HepG2 (cell line): ENCODE results near the gene SUPT4H1. TPM values are rescaled to one million over a fixed set of nuclear protein-coding genes. Genes with fewer than 3 reads are reported as not detected.
A peak's percentile ranks its signal among the peaks of the same experiment; 100 is the strongest.

Source experiments
- AGO1 ChIP-seq: fragments of 200-400 bp; formaldehyde crosslinking; IDR thresholded peaks from 2 replicates; pipeline ENCODE4 v1.6.1; 2017; ENCODE audit warnings: mild to moderate bottlenecking, low read depth, low read length, moderate library complexity; ENCODE audit not compliant: poor library complexity, severe bottlenecking
- BORCS8-MEF2B ChIP-seq: sonication (generic); formaldehyde crosslinking; IDR thresholded peaks from 2 replicates; pipeline ENCODE4 v1.8.0; 2022; ENCODE audit warnings: mild to moderate bottlenecking, missing genetic modification reagents
- DNMT3B ChIP-seq: conservative IDR thresholded peaks from 2 replicates; pipeline ENCODE4 v1.6.1; 2016; ENCODE audit warnings: missing biosample characterization, control low read depth
- DRAP1 ChIP-seq: IDR thresholded peaks from 2 replicates; pipeline ENCODE4 v1.6.1; 2016; ENCODE audit warnings: missing genetic modification reagents, missing compliant biosample characterization
- ERF ChIP-seq: IDR thresholded peaks from 2 replicates; pipeline ENCODE4 v1.6.1; 2018; ENCODE audit warnings: missing biosample characterization, missing genetic modification reagents
- FIP1L1 ChIP-seq: fragments of 200-400 bp; formaldehyde crosslinking; IDR thresholded peaks from 2 replicates; pipeline ENCODE4 v1.6.1; 2018; ENCODE audit warnings: low read depth, mild to moderate bottlenecking, low read length, moderate library complexity, borderline replicate concordance; ENCODE audit not compliant: insufficient read depth
- HDAC1 ChIP-seq: sonication (generic); formaldehyde crosslinking; IDR thresholded peaks from 2 replicates; pipeline ENCODE4 v1.5.1; 2020; ENCODE audit warnings: mild to moderate bottlenecking, missing genetic modification reagents
- HNF4G ChIP-seq, 2 experiments: sonication (generic) in 1 of 2; formaldehyde crosslinking in 1 of 2; IDR thresholded peaks; 2 replicates each; pipeline versions ENCODE4 v1.4.0 to v1.6.1; 2011 to 2020; ENCODE audit warnings: borderline replicate concordance in 2 of 2, low read depth in 2 of 2, mild to moderate bottlenecking in 2 of 2, low read length in 1 of 2, missing genetic modification reagents in 1 of 2, moderate library complexity in 1 of 2
- MLLT10 ChIP-seq: sonication (generic); formaldehyde crosslinking; IDR thresholded peaks from 2 replicates; pipeline ENCODE4 v1.4.0; 2020; ENCODE audit warnings: missing genetic modification reagents
- NONO ChIP-seq, 2 experiments: fragments of 450-650 bp in 1 of 2; sonication (generic) in 1 of 2; formaldehyde crosslinking in 1 of 2; IDR thresholded peaks in 1 of 2; conservative IDR thresholded peaks in 1 of 2; 2 replicates each; pipeline versions ENCODE4 v1.6.1 to v1.8.0; 2017 to 2022; ENCODE audit warnings: mild to moderate bottlenecking in 1 of 2, missing genetic modification reagents in 1 of 2, moderate library complexity in 1 of 2
- NR3C1 ChIP-seq: sonication (generic); formaldehyde crosslinking; IDR thresholded peaks from 2 replicates; pipeline ENCODE4 v1.4.0; 2020; ENCODE audit warnings: missing genetic modification reagents
- NRL ChIP-seq: sonication (generic); formaldehyde crosslinking; IDR thresholded peaks from 2 replicates; pipeline ENCODE4 v1.5.0; 2020; ENCODE audit warnings: missing genetic modification reagents, mild to moderate bottlenecking, moderate library complexity, borderline replicate concordance
- RELA ChIP-seq: sonication (generic); formaldehyde crosslinking; IDR thresholded peaks from 2 replicates; pipeline ENCODE4 v1.4.0; 2020; ENCODE audit warnings: missing genetic modification reagents
- SMC3 ChIP-seq: IDR thresholded peaks from 2 replicates; pipeline ENCODE4 v1.6.1; 2011; ENCODE audit warnings: low read length, improper control_type of control experiment
- SNAI1 ChIP-seq: sonication (generic); formaldehyde crosslinking; IDR thresholded peaks from 2 replicates; pipeline ENCODE4 v1.5.0; 2020; ENCODE audit warnings: mild to moderate bottlenecking, missing genetic modification reagents, borderline replicate concordance
- SRSF9 ChIP-seq: fragments of 200-400 bp; formaldehyde crosslinking; IDR thresholded peaks from 2 replicates; pipeline ENCODE4 v1.6.1; 2018; ENCODE audit warnings: borderline replicate concordance, mild to moderate bottlenecking, low read depth, low read length; ENCODE audit not compliant: insufficient read depth, poor library complexity, severe bottlenecking
- ZBTB49 ChIP-seq: sonication (generic); formaldehyde crosslinking; IDR thresholded peaks from 2 replicates; pipeline ENCODE4 v1.4.0; 2020; ENCODE audit warnings: missing genetic modification reagents, borderline replicate concordance
- ZFP62 ChIP-seq: sonication (generic); formaldehyde crosslinking; IDR thresholded peaks from 2 replicates; pipeline ENCODE4 v1.4.0; 2020; ENCODE audit warnings: missing genetic modification reagents
- ZNF101 ChIP-seq: sonication (generic); formaldehyde crosslinking; IDR thresholded peaks from 2 replicates; pipeline ENCODE4 v1.4.0; 2020; ENCODE audit warnings: mild to moderate bottlenecking, low read depth, missing genetic modification reagents, borderline replicate concordance
- ZNF124 ChIP-seq: sonication (generic); formaldehyde crosslinking; IDR thresholded peaks from 2 replicates; pipeline ENCODE4 v1.4.0; 2020; ENCODE audit warnings: missing genetic modification reagents
- ZNF230 ChIP-seq: sonication (generic); formaldehyde crosslinking; IDR thresholded peaks from 2 replicates; pipeline ENCODE4 v1.4.0; 2020; ENCODE audit warnings: mild to moderate bottlenecking, missing genetic modification reagents
- ZNF557 ChIP-seq: sonication (generic); formaldehyde crosslinking; IDR thresholded peaks from 2 replicates; pipeline ENCODE4 v1.4.0; 2020; ENCODE audit warnings: missing genetic modification reagents
- ZNF558 ChIP-seq: sonication (generic); formaldehyde crosslinking; IDR thresholded peaks from 2 replicates; pipeline ENCODE4 v1.9.0; 2022; ENCODE audit warnings: mild to moderate bottlenecking, missing genetic modification reagents, borderline replicate concordance
- ZNF572 ChIP-seq: sonication (generic); formaldehyde crosslinking; IDR thresholded peaks from 2 replicates; pipeline ENCODE4 v1.5.1; 2020; ENCODE audit warnings: mild to moderate bottlenecking, missing genetic modification reagents
- ZNF644 ChIP-seq: IDR thresholded peaks from 2 replicates; pipeline ENCODE4 v1.6.1; 2016; ENCODE audit warnings: low read depth
- polyA plus RNA-seq, 8 experiments: library from polyadenylated mRNA; depleted of rRNA in 3 of 8; stranded (reverse) in 7 of 8; unstranded in 1 of 8; fragments of >200 nt; fragmentation: Illumina TruSeq in 4 of 8; extraction: Trizol in 4 of 8; gene quantifications; 2 replicates each; pipeline versions ENCODE4 v1.2.1 to v1.2.3, GENCODE V29; 2011 to 2016; ENCODE audit warnings: low read depth in 4 of 8, missing spikeins in 1 of 8, mixed read lengths in 1 of 8; ENCODE audit not compliant: insufficient read depth in 1 of 8
- total RNA-seq, 5 experiments: library from RNA; depleted of rRNA; stranded (reverse); fragments of >200 nt; fragmentation: Illumina TruSeq; extraction: Trizol; gene quantifications; 2 replicates each; pipeline ENCODE4 v1.2.3, GENCODE V29; 2016; ENCODE audit warnings: low read depth in 1 of 5

Gene SUPT4H1
- total and polyA plus RNA-seq, 2 of the 13 experiments (the other 11 are each of a cell fraction or from before 2014, with no cell fraction given) = 155 to 244 TPM

- TF ChIP-seq ZBTB49 (CRISPR knock-in tag) (peak; percentile 17; the same call in 1 of the 2 replicates), ZNF644 (peak; percentile 100), ZNF124 (CRISPR knock-in tag) (peak; percentile 97), BORCS8-MEF2B (CRISPR knock-in tag) (peak; percentile 87), ZNF101 (CRISPR knock-in tag) (peak; percentile 85; the same call in 1 of the 2 replicates), HNF4G (IDR thresholded peaks at IDR 0.05; ENCODE audit: borderline replicate concordance, low read depth, low read length) (peak; percentile 77; the same call in 1 of the 2 replicates), HNF4G (CRISPR knock-in tag; IDR thresholded peaks at IDR 0.05; ENCODE audit: borderline replicate concordance, low read depth) (peak; percentile 82), ZNF230 (CRISPR knock-in tag) (peak; percentile 97), ERF (CRISPR knock-in tag) (peak; percentile 99), ZNF557 (CRISPR knock-in tag) (no peak), ZFP62 (CRISPR knock-in tag) (no peak), SRSF9 (no peak), ZNF572 (CRISPR knock-in tag) (peak; percentile 59; the same call in 1 of the 2 replicates), AGO1 (no peak), NONO (IDR thresholded peaks at IDR 0.05) (no peak), NONO (CRISPR knock-in tag; conservative IDR thresholded peaks at IDR 0.05) (peak; percentile 97), NRL (CRISPR knock-in tag) (no peak), MLLT10 (CRISPR knock-in tag) (no peak), RELA (CRISPR knock-in tag) (peak; percentile 85; the same call in 1 of the 2 replicates), DNMT3B (peak; percentile 74; the same call in 1 of the 2 replicates), NR3C1 (CRISPR knock-in tag) (no peak), DRAP1 (CRISPR knock-in tag) (peak; percentile 95), HDAC1 (CRISPR knock-in tag) (peak; percentile 99), SNAI1 (CRISPR knock-in tag) (peak; percentile 98; the same call in 1 of the 2 replicates), SMC3 (peak; percentile 62), ZNF558 (CRISPR knock-in tag) (no peak; the same call in 1 of the 2 replicates), FIP1L1 (peak; percentile 71; the same call in 1 of the 2 replicates)
These were observed 39.4 kb upstream of the SUPT4H1 start (continued) for GRCh38 chr17:58391302-58391984.
